HL-60 (cell line): Measurements from ENCODE around the gene ALMS1.

Experiments
- CTCF ChIP-seq: IDR thresholded peaks from one replicate; pipeline ENCODE4 v1.5.1; 2011; ENCODE audit warnings: low read length, control low read depth, inconsistent platforms; ENCODE audit not compliant: insufficient read depth
- POLR2AphosphoS5 ChIP-seq: IDR thresholded peaks from 2 replicates; pipeline ENCODE4 v1.6.1; 2012; ENCODE audit warnings: low read depth
- TF ChIP-seq, protein P1 (sequence below): IDR thresholded peaks from 2 replicates; pipeline ENCODE4 v1.6.1; 2012; ENCODE audit warnings: low read depth; ENCODE audit not compliant: insufficient replicate concordance

- no peak for TF ChIP-seq CTCF
- TF ChIP-seq POLR2AphosphoS5, result no peak
- TF ChIP-seq, protein P1, sequence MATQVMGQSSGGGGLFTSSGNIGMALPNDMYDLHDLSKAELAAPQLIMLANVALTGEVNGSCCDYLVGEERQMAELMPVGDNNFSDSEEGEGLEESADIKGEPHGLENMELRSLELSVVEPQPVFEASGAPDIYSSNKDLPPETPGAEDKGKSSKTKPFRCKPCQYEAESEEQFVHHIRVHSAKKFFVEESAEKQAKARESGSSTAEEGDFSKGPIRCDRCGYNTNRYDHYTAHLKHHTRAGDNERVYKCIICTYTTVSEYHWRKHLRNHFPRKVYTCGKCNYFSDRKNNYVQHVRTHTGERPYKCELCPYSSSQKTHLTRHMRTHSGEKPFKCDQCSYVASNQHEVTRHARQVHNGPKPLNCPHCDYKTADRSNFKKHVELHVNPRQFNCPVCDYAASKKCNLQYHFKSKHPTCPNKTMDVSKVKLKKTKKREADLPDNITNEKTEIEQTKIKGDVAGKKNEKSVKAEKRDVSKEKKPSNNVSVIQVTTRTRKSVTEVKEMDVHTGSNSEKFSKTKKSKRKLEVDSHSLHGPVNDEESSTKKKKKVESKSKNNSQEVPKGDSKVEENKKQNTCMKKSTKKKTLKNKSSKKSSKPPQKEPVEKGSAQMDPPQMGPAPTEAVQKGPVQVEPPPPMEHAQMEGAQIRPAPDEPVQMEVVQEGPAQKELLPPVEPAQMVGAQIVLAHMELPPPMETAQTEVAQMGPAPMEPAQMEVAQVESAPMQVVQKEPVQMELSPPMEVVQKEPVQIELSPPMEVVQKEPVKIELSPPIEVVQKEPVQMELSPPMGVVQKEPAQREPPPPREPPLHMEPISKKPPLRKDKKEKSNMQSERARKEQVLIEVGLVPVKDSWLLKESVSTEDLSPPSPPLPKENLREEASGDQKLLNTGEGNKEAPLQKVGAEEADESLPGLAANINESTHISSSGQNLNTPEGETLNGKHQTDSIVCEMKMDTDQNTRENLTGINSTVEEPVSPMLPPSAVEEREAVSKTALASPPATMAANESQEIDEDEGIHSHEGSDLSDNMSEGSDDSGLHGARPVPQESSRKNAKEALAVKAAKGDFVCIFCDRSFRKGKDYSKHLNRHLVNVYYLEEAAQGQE, result no peak
Measured at GRCh38 chr2:73611193-73611592, 225.6 kb downstream of the ALMS1 start.
